ENCODE data around the gene KAT6B. TPM values are rescaled to one million over a fixed set of nuclear protein-coding genes. Genes with fewer than 3 reads are reported as not detected.

KAT6B gene
- total and polyA plus RNA-seq, 2 experiments from 2014 or later: 15.8 to 36.2 TPM

- H3K9me3 ChIP-seq (ENCODE audit: low read depth): no peaks in the 10 kb centered on the region
- no peaks in the 10 kb centered on the region for H3K27me3 ChIP-seq
- no peak overlapping the region for H3K4me2 ChIP-seq
- H3K36me3 ChIP-seq (replicated peaks; ENCODE audit: insufficient read depth, low read depth): no peaks in the 10 kb centered on the region
- TF ChIP-seq EZH2phosphoT487 (IDR thresholded peaks at IDR 0.05; ENCODE audit: low read depth, severe bottlenecking, unreplicated experiment) (no peak), EZH2 (IDR thresholded peaks at IDR 0.05; ENCODE audit: borderline replicate concordance) (no peak), CTCF (IDR thresholded peaks at IDR 0.05; ENCODE audit: poor library complexity) (no peak)
- H3K79me2 ChIP-seq: peaks cover 98% of the 10 kb centered on the region
- no peak overlapping the region for H3K27ac ChIP-seq
- H3K4me3 ChIP-seq: no peak overlapping the region
- H3K9me2 ChIP-seq (replicated peaks; ENCODE audit: insufficient read depth): no peaks in the 10 kb centered on the region
- WGBS (ENCODE audit: low lambda C conversion rate, missing lambda C conversion rate): 76% methylated on average over 4 of the region's 4 CpGs
- peaks cover 60% of the 10 kb centered on the region for H4K20me1 ChIP-seq (ENCODE audit: insufficient read depth, poor library complexity, severe bottlenecking)
- no peak for DNase-seq (ENCODE audit: low spot score)
- H3K4me1 ChIP-seq (ENCODE audit: insufficient read depth): peaks cover 4% of the 10 kb centered on the region
- no peak overlapping the region for H2AFZ ChIP-seq
Measured at GRCh38 chr10:74837743-74838142, 11.3 kb downstream of the KAT6B start.

GRCh38 chr10:74839708-74840107 lies 13.3 kb downstream of the KAT6B start:
- Histone ChIP-seq H2AFZ (no peak overlapping the region), H3K79me2 (peaks cover 96% of the 10 kb centered on the region)
- WGBS (ENCODE audit: low lambda C conversion rate, missing lambda C conversion rate): 94% methylated on average over 4 of the region's 4 CpGs

GRCh38 chr10:74841265-74841973 lies 15.0 kb downstream of the KAT6B start:
- no peaks in the 10 kb centered on the region for H3K9me3 ChIP-seq (ENCODE audit: low read depth)
- H3K4me3 ChIP-seq: no peak overlapping the region
- no peaks in the 10 kb centered on the region for H3K27me3 ChIP-seq
- no peak for DNase-seq (ENCODE audit: low spot score)
- H3K9me2 ChIP-seq (replicated peaks; ENCODE audit: insufficient read depth): no peaks in the 10 kb centered on the region
- H3K79me2 ChIP-seq: peaks cover 96% of the 10 kb centered on the region
- 96% methylated on average over 6 of the region's 6 CpGs for WGBS (ENCODE audit: low lambda C conversion rate, missing lambda C conversion rate)
- no peaks in the 10 kb centered on the region for H3K36me3 ChIP-seq (replicated peaks; ENCODE audit: insufficient read depth, low read depth)
- H4K20me1 ChIP-seq (ENCODE audit: insufficient read depth, poor library complexity, severe bottlenecking): peaks cover 47% of the 10 kb centered on the region
- no peak overlapping the region for H3K27ac ChIP-seq
- H3K4me2 ChIP-seq: no peak overlapping the region
- H3K4me1 ChIP-seq (ENCODE audit: insufficient read depth): no peaks in the 10 kb centered on the region
- TF ChIP-seq EZH2phosphoT487 (IDR thresholded peaks at IDR 0.05; ENCODE audit: low read depth, severe bottlenecking, unreplicated experiment): no peak
- no peak for TF ChIP-seq EZH2 (IDR thresholded peaks at IDR 0.05; ENCODE audit: borderline replicate concordance)
- TF ChIP-seq CTCF (IDR thresholded peaks at IDR 0.05; ENCODE audit: poor library complexity): no peak
- H2AFZ ChIP-seq: no peak overlapping the region

More at GRCh38 chr10:74839708-74840107, 13.3 kb downstream of the KAT6B start:
- H3K27ac ChIP-seq: no peak overlapping the region
- peaks cover 43% of the 10 kb centered on the region for H4K20me1 ChIP-seq (ENCODE audit: insufficient read depth, poor library complexity, severe bottlenecking)
- H3K36me3 ChIP-seq (replicated peaks; ENCODE audit: insufficient read depth, low read depth): no peaks in the 10 kb centered on the region
- no peak overlapping the region for H3K4me3 ChIP-seq
- H3K9me2 ChIP-seq (replicated peaks; ENCODE audit: insufficient read depth): no peaks in the 10 kb centered on the region
- no peak overlapping the region for H3K4me2 ChIP-seq
- DNase-seq (ENCODE audit: low spot score): no peak
- H3K27me3 ChIP-seq: no peaks in the 10 kb centered on the region
- no peaks in the 10 kb centered on the region for H3K4me1 ChIP-seq (ENCODE audit: insufficient read depth)
- no peaks in the 10 kb centered on the region for H3K9me3 ChIP-seq (ENCODE audit: low read depth)
- TF ChIP-seq EZH2phosphoT487 (IDR thresholded peaks at IDR 0.05; ENCODE audit: low read depth, severe bottlenecking, unreplicated experiment) (no peak), EZH2 (IDR thresholded peaks at IDR 0.05; ENCODE audit: borderline replicate concordance) (no peak), CTCF (IDR thresholded peaks at IDR 0.05; ENCODE audit: poor library complexity) (no peak)

Data from hepatocyte (in vitro differentiated cells).